ENCODE results near the gene TRPV4. TPM values are rescaled to one million over a fixed set of nuclear protein-coding genes. Genes with fewer than 3 reads are reported as not detected.

TRPV4 gene
- total RNA-seq, 4 donors from 2014 or later = 6.6 to 10.9 (median 8.1) TPM

DNA sequence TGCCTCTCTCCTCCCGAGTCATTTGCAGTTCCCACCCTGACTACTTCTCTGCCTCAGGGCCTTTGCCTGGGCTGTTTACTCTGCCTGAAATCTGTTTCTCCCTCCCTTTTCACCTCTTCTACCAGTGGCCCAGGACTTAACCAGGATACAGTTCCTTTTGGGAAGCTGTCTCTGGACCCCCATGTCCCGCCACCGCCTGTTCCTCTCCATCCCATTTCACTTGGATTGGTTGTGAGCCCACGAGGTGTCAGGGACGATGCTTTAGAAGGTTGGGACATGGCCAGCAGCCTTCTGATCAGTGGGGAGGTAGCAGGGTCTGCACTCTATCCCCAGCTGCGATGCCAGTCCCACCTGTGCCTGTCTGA is 67.8 kb downstream of the TRPV4 start:
- no peak for TF ChIP-seq POLR2A (IDR thresholded peaks at IDR 0.05)
- TF ChIP-seq, protein P1, sequence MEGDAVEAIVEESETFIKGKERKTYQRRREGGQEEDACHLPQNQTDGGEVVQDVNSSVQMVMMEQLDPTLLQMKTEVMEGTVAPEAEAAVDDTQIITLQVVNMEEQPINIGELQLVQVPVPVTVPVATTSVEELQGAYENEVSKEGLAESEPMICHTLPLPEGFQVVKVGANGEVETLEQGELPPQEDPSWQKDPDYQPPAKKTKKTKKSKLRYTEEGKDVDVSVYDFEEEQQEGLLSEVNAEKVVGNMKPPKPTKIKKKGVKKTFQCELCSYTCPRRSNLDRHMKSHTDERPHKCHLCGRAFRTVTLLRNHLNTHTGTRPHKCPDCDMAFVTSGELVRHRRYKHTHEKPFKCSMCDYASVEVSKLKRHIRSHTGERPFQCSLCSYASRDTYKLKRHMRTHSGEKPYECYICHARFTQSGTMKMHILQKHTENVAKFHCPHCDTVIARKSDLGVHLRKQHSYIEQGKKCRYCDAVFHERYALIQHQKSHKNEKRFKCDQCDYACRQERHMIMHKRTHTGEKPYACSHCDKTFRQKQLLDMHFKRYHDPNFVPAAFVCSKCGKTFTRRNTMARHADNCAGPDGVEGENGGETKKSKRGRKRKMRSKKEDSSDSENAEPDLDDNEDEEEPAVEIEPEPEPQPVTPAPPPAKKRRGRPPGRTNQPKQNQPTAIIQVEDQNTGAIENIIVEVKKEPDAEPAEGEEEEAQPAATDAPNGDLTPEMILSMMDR (IDR thresholded peaks at IDR 0.05) = no peak
- no peak overlapping the region for H3K4me3 ChIP-seq (ENCODE audit: low read depth, poor library complexity, severe bottlenecking)
- 91 to 92% methylated on average over 6 of the region's 6 CpGs for WGBS, 2 donors
- DNase-seq (ENCODE audit: low spot score in 2 of 2) = no peak
- intact Hi-C loops (cut with DNase I; ENCODE audit: low total_unique reads) = no loop called here

DNA sequence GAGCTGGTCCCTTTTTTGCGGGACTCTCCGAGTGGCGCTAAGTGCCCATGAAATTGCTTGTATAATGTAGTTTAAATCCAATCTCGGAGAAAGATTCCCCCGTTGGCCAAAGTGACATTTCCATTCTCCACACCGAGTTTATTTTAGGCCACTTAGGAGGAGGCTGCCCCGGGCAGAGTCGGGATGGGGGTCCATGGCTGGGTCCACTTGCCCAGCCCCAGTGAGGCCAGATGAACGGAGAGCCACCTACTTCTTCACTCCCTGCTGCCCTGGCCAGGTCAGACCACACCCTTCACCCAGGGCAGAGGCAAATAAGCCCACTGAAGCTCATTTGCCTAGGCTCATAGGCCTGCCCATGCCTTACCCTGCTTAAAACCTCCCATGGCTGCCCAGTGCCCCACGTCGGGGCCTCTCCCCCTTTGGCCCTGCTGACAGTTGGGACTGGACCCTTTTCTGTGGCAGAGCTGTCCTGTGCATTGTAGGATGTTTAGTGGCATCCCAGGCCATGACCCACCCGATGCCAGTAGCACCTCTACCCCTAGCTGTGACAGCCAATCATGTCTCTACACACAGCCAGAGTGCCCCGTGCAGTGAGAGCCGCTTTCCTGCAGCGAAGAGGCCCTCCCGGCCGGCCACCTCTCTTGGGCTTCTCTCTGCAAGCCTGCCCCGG is 68.3 kb downstream of the TRPV4 start:
- 83 to 85% methylated on average over 17 to 18 of the region's 18 CpGs for WGBS, 2 donors
- no peak overlapping the region for H3K4me3 ChIP-seq (ENCODE audit: low read depth, poor library complexity, severe bottlenecking)
- no peak for TF ChIP-seq POLR2A (IDR thresholded peaks at IDR 0.05)
- intact Hi-C loops (cut with DNase I; ENCODE audit: low total_unique reads) = no loop called here
- peak in 1 of 2 donors; percentile 81 for DNase-seq (ENCODE audit: low spot score in 2 of 2)

DNA sequence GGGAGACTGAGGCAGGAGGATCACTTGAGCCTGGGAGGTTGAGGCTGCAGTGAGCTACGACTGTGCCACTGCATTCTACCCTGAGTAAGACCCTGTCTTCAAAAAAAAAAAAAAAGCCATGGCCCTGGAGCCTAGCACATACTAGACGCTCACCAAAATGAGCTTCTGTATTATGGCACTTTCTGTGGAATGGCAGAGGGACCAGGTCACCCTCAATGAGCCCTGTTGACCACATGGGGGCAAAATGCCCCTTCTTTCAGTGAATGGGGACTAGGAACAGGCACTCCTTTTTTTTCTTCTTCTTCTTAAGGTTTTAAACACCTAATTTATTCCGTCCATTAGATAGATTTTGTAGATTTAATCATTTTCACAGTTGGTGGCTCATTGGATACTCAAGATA is 69.1 kb downstream of the TRPV4 start:
- intact Hi-C loops (cut with DNase I; ENCODE audit: low total_unique reads) = no loop called here
- no peak overlapping the region for H3K4me3 ChIP-seq (ENCODE audit: low read depth, poor library complexity, severe bottlenecking)
- TF ChIP-seq POLR2A (IDR thresholded peaks at IDR 0.05) = no peak
- TF ChIP-seq, protein P1 (IDR thresholded peaks at IDR 0.05) = no peak
- WGBS, 2 donors = 92 to 93% methylated on average over 3 of the region's 3 CpGs
- peak in 1 of 2 donors; percentile 25 for DNase-seq (ENCODE audit: low spot score in 2 of 2)

DNA sequence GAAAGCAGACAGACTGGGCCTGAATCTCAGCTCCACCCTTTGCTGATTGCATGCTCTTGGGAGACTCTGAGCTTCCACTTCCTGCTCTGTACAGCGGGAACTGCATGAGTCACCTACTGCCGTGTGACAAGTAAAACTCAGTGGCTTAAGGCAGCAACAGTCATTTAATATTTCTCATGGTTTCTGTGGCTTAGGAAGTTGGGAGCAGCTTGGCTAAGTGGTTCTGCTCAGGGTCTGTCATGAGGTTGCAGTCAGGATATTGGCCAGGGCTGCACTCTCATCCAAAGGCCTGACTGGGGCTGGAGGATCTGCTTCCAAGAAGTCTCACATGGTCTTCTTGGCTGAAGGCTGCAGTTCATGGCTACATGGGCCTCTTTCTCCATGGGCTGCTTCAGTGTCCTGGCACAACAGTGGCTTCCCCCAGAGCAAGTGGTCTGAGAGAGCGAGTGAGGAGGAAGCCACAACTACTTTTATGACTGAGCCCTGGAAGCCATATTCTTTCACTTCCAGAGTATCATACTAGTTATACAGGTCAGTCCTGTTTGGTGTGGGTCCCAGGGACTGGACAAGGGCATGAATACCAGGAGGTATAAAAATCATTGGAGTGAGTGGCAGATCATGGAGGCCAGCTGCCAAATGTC is 69.9 kb downstream of the TRPV4 start:
- intact Hi-C loops (cut with DNase I; ENCODE audit: low total_unique reads) = no loop called here
- no peak for TF ChIP-seq POLR2A (IDR thresholded peaks at IDR 0.05)
- TF ChIP-seq, protein P1 (IDR thresholded peaks at IDR 0.05) = no peak
- 47 to 71% methylated on average over 3 of the region's 3 CpGs for WGBS, 2 donors
- no peak overlapping the region for H3K4me3 ChIP-seq (ENCODE audit: low read depth, poor library complexity, severe bottlenecking)
- peak in 1 of 2 donors; percentile 66 for DNase-seq (ENCODE audit: low spot score in 2 of 2)

DNA sequence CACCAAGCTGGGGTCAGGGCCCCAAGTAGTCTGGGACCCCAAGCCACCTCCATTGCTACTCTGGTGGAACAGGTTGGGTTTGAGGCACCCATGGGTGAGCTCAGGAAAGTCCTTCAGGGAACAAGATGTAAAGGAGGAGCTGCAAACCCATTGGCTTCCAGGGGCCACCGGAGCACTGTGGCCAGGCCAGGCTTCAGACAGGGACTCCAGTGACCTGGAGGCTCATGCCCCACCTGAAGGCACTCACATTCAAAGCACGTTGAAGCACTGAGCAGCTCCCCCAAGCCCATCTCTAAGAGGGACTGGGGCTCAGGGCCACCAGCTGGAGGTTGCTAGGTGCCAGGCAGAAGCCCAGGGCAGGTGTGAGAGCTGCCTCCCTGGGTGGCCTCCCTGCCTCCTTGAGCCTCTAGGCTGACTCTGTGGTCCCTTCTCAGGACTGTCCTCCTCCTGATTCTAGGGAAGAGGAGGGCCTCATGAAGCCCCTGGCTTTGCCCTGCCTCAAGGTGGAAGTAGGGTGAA is 70.5 kb downstream of the TRPV4 start:
- TF ChIP-seq, protein P1 (IDR thresholded peaks at IDR 0.05) = no peak
- TF ChIP-seq POLR2A (IDR thresholded peaks at IDR 0.05) = no peak
- DNase-seq (ENCODE audit: low spot score in 2 of 2) = no peak

DNA sequence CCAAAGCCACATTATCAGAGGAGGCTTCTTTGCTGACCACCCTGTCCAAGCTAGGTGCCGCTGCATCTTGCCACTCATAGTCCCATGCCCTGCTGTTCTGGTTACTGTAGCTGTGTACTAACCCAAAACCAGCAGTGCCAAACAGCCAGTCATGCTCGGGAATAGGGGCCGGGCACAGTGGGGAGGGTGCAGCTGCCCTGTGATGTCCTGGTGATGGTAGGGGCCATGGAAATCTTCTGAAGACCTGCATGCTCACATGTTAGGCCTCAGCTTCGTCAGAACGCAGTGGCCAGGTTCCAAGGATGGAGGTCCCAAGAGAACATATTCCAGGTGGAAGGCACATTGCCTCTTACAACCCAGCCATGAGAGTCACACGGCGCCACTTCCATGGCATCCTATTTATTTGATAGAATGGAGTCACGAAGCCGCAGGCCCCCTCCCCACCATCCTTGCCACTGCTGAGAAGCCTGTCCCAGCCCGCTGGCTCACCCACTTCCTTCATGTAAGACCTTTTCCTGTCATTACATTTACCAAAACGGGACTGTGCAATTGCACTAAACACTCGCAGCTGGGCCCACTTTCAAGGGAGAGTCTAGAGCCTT is 71.0 kb downstream of the TRPV4 start:
- peak in 1 of 2 donors; percentile 62 for DNase-seq (ENCODE audit: low spot score in 2 of 2)
- H3K4me3 ChIP-seq (ENCODE audit: low read depth, poor library complexity, severe bottlenecking) = no peak overlapping the region
- intact Hi-C loops (cut with DNase I; ENCODE audit: low total_unique reads) = no loop called here
- 83 to 88% methylated on average over 12 of the region's 12 CpGs for WGBS, 2 donors
- no peak for TF ChIP-seq POLR2A (IDR thresholded peaks at IDR 0.05)
- TF ChIP-seq, protein P1 (IDR thresholded peaks at IDR 0.05) = no peak

More for the DNA sequence above, 70.5 kb downstream of the TRPV4 start:
- no peak overlapping the region for H3K4me3 ChIP-seq (ENCODE audit: low read depth, poor library complexity, severe bottlenecking)
- intact Hi-C loops (cut with DNase I; ENCODE audit: low total_unique reads) = no loop called here
- 95 to 100% methylated on average over 1 to 2 of the region's 2 CpGs for WGBS, 2 donors

All from lower leg skin (tissue), 4 donors.